GM19463 (cell line): Measurements from ENCODE around the gene CD163L1.

Source experiments
- ATAC-seq: cut with Tn5 transposase; IDR thresholded peaks from one replicate; pipeline ENCODE4 v1.9.1; 2021; ENCODE audit warnings: mild to moderate bottlenecking, moderate library complexity; ENCODE audit not compliant: unreplicated experiment

Gene CD163L1

GRCh38 chr12:7411343-7411742 is 32.6 kb downstream of the CD163L1 start:
- ATAC-seq: no peak

- ATAC-seq: no peak
Observed at GRCh38 chr12:7404275-7404674, 39.7 kb downstream of the CD163L1 start.

GRCh38 chr12:7403466-7403865 is 40.5 kb downstream of the CD163L1 start:
- ATAC-seq: no peak

- ATAC-seq: no peak
Observed at GRCh38 chr12:7399089-7399488, 44.9 kb downstream of the CD163L1 start.

- no peak for ATAC-seq
Observed at GRCh38 chr12:7396418-7396817, 47.5 kb downstream of the CD163L1 start.

GRCh38 chr12:7395950-7396349 is 48.0 kb downstream of the CD163L1 start:
- ATAC-seq: no peak

- ATAC-seq: no peak
Observed at GRCh38 chr12:7387289-7387688, 56.7 kb downstream of the CD163L1 start.

GRCh38 chr12:7383157-7383556 is 60.8 kb downstream of the CD163L1 start:
- ATAC-seq: no peak

GRCh38 chr12:7376196-7376595 is 67.8 kb downstream of the CD163L1 start:
- ATAC-seq: no peak

- no peak for ATAC-seq
Observed at GRCh38 chr12:7375145-7375543, 68.8 kb downstream of the CD163L1 start.

GRCh38 chr12:7374423-7375144 is 69.4 kb downstream of the CD163L1 start:
- no peak for ATAC-seq

- ATAC-seq: no peak
Observed at GRCh38 chr12:7373226-7373625, 70.7 kb downstream of the CD163L1 start.

- peak; percentile 57 for ATAC-seq
Observed at GRCh38 chr12:7369274-7369729, 74.7 kb downstream of the CD163L1 start.

GRCh38 chr12:7362734-7363133 is 81.2 kb downstream of the CD163L1 start:
- no peak for ATAC-seq

- ATAC-seq: no peak
Observed at GRCh38 chr12:7361265-7361664, 82.7 kb downstream of the CD163L1 start.

GRCh38 chr12:7354529-7354928 is 89.4 kb downstream of the CD163L1 start:
- no peak for ATAC-seq

GRCh38 chr12:7352661-7353060 is 91.3 kb downstream of the CD163L1 start:
- ATAC-seq: no peak

- no peak for ATAC-seq
Observed at GRCh38 chr12:7351177-7351576, 92.8 kb downstream of the CD163L1 start.

- ATAC-seq: no peak
Observed at GRCh38 chr12:7349418-7349817, 94.5 kb downstream of the CD163L1 start.

- no peak for ATAC-seq
Observed at GRCh38 chr12:7346551-7347225, 97.3 kb downstream of the CD163L1 start.

GRCh38 chr12:7344833-7345606 is 98.9 kb downstream of the CD163L1 start:
- ATAC-seq: no peak

GRCh38 chr12:7339675-7340074 is 104.3 kb downstream of the CD163L1 start:
- no peak for ATAC-seq
